BLaER1 (cell line): ENCODE results near the gene PCDHB7.
"Not testable (repeated sequence)": the region's sequence is repeated elsewhere in the genome, so short reads cannot be mapped to it uniquely, and the experiment has no call there.

Source experiments
- H3K27ac ChIP-seq: shearing (Covaris generic); formaldehyde crosslinking; 2 replicates; pipeline ENCODE4 v1.8.1; 2022
- H3K27me3 ChIP-seq: shearing (Covaris generic); formaldehyde crosslinking; 2 replicates; pipeline ENCODE4 v1.8.1; 2022
- H3K36me3 ChIP-seq: shearing (Covaris generic); formaldehyde crosslinking; 2 replicates; pipeline ENCODE4 v1.8.1; 2022
- H3K4me1 ChIP-seq: shearing (Covaris generic); formaldehyde crosslinking; 2 replicates; pipeline ENCODE4 v1.8.1; 2022
- H3K4me2 ChIP-seq: shearing (Covaris generic); formaldehyde crosslinking; 2 replicates; pipeline ENCODE4 v1.8.1; 2022
- H3K4me3 ChIP-seq: shearing (Covaris generic); formaldehyde crosslinking; 2 replicates; pipeline ENCODE4 v1.8.1; 2022
- H3K9ac ChIP-seq: shearing (Covaris generic); formaldehyde crosslinking; 2 replicates; pipeline ENCODE4 v1.8.1; 2022
- H3K9me3 ChIP-seq: shearing (Covaris generic); formaldehyde crosslinking; 2 replicates; pipeline ENCODE4 v1.8.1; 2022
- H4K20me1 ChIP-seq: shearing (Covaris generic); formaldehyde crosslinking; 2 replicates; pipeline ENCODE4 v1.8.1; 2022
- Cebpa-rat ChIP-seq: shearing (Covaris generic); IDR thresholded peaks from 2 replicates; pipeline ENCODE4 v1.8.1; 2022

Gene PCDHB7

GRCh38 chr5:141155540-141156374, 16.7 kb upstream of the PCDHB7 start:
- Histone ChIP-seq H3K4me3 (no peak overlapping the region), H3K4me1 (no peaks in the 10 kb centered on the region), H3K36me3 (no peaks in the 10 kb centered on the region), H3K27ac (no peak overlapping the region), H3K9ac (no peak overlapping the region), H3K27me3 (no peaks in the 10 kb centered on the region), H3K4me2 (no peak overlapping the region), H4K20me1 (no peaks in the 10 kb centered on the region), H3K9me3 (peaks cover 53% of the 10 kb centered on the region)
- no peak for TF ChIP-seq Cebpa-rat

GRCh38 chr5:141157356-141157755, 15.1 kb upstream of the PCDHB7 start:
- not testable (repeated sequence) for H3K27me3 ChIP-seq, H3K9ac ChIP-seq, H3K4me3 ChIP-seq, H3K36me3 ChIP-seq, H3K4me2 ChIP-seq, H3K27ac ChIP-seq, H3K4me1 ChIP-seq, H4K20me1 ChIP-seq
- peaks cover 37% of the 10 kb centered on the region for H3K9me3 ChIP-seq

GRCh38 chr5:141157901-141158300, 14.5 kb upstream of the PCDHB7 start:
- H3K9ac ChIP-seq, H3K27ac ChIP-seq, H3K27me3 ChIP-seq, H3K36me3 ChIP-seq, H4K20me1 ChIP-seq, H3K4me1 ChIP-seq, H3K4me2 ChIP-seq, H3K4me3 ChIP-seq: not testable (repeated sequence)
- H3K9me3 ChIP-seq: peaks cover 37% of the 10 kb centered on the region

- H3K9me3 ChIP-seq: peaks cover 38% of the 10 kb centered on the region
- not testable (repeated sequence) for H3K27ac ChIP-seq, H3K4me1 ChIP-seq, H4K20me1 ChIP-seq, H3K27me3 ChIP-seq, H3K4me2 ChIP-seq, H3K4me3 ChIP-seq, H3K36me3 ChIP-seq, H3K9ac ChIP-seq
Observed at GRCh38 chr5:141174291-141175104, 2.1 kb downstream of the PCDHB7 start.

GRCh38 chr5:141175933-141176332, 3.5 kb downstream of the PCDHB7 start:
- no peak overlapping the region for H3K9ac ChIP-seq
- H3K4me2 ChIP-seq: no peak overlapping the region
- no peak overlapping the region for H3K27ac ChIP-seq
- H3K4me1 ChIP-seq: no peaks in the 10 kb centered on the region
- peaks cover 43% of the 10 kb centered on the region for H3K9me3 ChIP-seq
- no peaks in the 10 kb centered on the region for H3K36me3 ChIP-seq
- H3K4me3 ChIP-seq: no peak overlapping the region
- TF ChIP-seq Cebpa-rat: no peak
- H4K20me1 ChIP-seq: no peaks in the 10 kb centered on the region
- no peaks in the 10 kb centered on the region for H3K27me3 ChIP-seq

- not testable (repeated sequence) for H3K4me3 ChIP-seq, H4K20me1 ChIP-seq, H3K9ac ChIP-seq, H3K36me3 ChIP-seq, H3K27ac ChIP-seq, H3K4me2 ChIP-seq, H3K27me3 ChIP-seq, H3K4me1 ChIP-seq
- peaks cover 44% of the 10 kb centered on the region for H3K9me3 ChIP-seq
Observed at GRCh38 chr5:141177577-141178191, 5.2 kb downstream of the PCDHB7 start, which contains the start of gene PCDHB8. Gene PCDHB8, plus strand, starts transcription at chr5:141177790. Its CDS starts 245 bp downstream, at chr5:141178035.

- peaks cover 38% of the 10 kb centered on the region for H3K9me3 ChIP-seq
- H3K4me1 ChIP-seq, H3K9ac ChIP-seq, H3K4me3 ChIP-seq, H3K36me3 ChIP-seq, H3K27ac ChIP-seq, H4K20me1 ChIP-seq, H3K4me2 ChIP-seq, H3K27me3 ChIP-seq: not testable (repeated sequence)
Observed at GRCh38 chr5:141179371-141179770, 6.9 kb downstream of the PCDHB7 start.

GRCh38 chr5:141179876-141180275, 7.4 kb downstream of the PCDHB7 start:
- H3K27ac ChIP-seq, H4K20me1 ChIP-seq, H3K4me2 ChIP-seq, H3K36me3 ChIP-seq, H3K9ac ChIP-seq, H3K27me3 ChIP-seq, H3K4me3 ChIP-seq, H3K4me1 ChIP-seq: not testable (repeated sequence)
- peaks cover 33% of the 10 kb centered on the region for H3K9me3 ChIP-seq

GRCh38 chr5:141180313-141180712, 7.9 kb downstream of the PCDHB7 start:
- H3K4me2 ChIP-seq: no peak overlapping the region
- H3K27ac ChIP-seq: no peak overlapping the region
- no peak for TF ChIP-seq Cebpa-rat
- H4K20me1 ChIP-seq: no peaks in the 10 kb centered on the region
- no peaks in the 10 kb centered on the region for H3K27me3 ChIP-seq
- no peak overlapping the region for H3K9ac ChIP-seq
- no peak overlapping the region for H3K4me3 ChIP-seq
- no peaks in the 10 kb centered on the region for H3K36me3 ChIP-seq
- no peaks in the 10 kb centered on the region for H3K4me1 ChIP-seq
- peaks cover 30% of the 10 kb centered on the region for H3K9me3 ChIP-seq

GRCh38 chr5:141182248-141182647, 9.8 kb downstream of the PCDHB7 start, which contains the start of gene PCDHB16:
Gene PCDHB16, plus strand, starts transcription at chr5:141182387. Its CDS starts 173 bp downstream, at chr5:141182560.
- Histone ChIP-seq H3K27ac (no peak within 1 kb of the TSS), H3K27me3 (no peaks in the 10 kb centered on the region), H3K9me3 (peaks cover 37% of the 10 kb centered on the region), H3K9ac (no peak within 1 kb of the TSS), H4K20me1 (no peaks in the 10 kb centered on the region), H3K4me1 (no peaks in the 10 kb centered on the region), H3K4me3 (no peak within 1 kb of the TSS), H3K36me3 (no peaks in the 10 kb centered on the region), H3K4me2 (no peak within 1 kb of the TSS)
- no peak for TF ChIP-seq Cebpa-rat

GRCh38 chr5:141184117-141184855, 11.8 kb downstream of the PCDHB7 start:
- H4K20me1 ChIP-seq, H3K4me3 ChIP-seq, H3K27me3 ChIP-seq, H3K4me2 ChIP-seq, H3K27ac ChIP-seq, H3K36me3 ChIP-seq, H3K9ac ChIP-seq, H3K4me1 ChIP-seq: not testable (repeated sequence)
- H3K9me3 ChIP-seq: peaks cover 45% of the 10 kb centered on the region
